ENCODE data around the gene TSPAN5.

DNA sequence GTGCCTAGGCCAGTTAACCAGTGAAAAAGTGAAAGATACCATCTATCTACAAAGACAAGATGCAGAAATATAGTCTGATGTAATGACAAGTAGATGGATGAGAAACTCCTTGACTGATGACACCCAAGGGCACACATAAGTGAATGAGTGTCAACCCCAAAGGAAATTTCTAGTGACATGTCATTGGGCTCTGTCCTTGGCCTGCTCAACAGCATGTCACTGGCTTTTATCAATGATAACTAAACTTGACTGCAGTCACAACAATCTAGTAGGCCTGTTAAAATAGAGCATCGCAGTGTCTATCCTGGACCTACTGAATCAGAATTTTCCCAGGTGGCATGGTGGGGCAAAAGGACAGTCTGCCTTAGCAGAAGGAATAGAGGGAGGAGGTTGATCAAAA is 155.8 kb downstream of the TSPAN5 start:
- TF ChIP-seq EZH2 (IDR thresholded peaks at IDR 0.05; ENCODE audit: borderline replicate concordance, insufficient read depth, low read length, poor library complexity, severe bottlenecking), result no peak
- TF ChIP-seq, protein P1, sequence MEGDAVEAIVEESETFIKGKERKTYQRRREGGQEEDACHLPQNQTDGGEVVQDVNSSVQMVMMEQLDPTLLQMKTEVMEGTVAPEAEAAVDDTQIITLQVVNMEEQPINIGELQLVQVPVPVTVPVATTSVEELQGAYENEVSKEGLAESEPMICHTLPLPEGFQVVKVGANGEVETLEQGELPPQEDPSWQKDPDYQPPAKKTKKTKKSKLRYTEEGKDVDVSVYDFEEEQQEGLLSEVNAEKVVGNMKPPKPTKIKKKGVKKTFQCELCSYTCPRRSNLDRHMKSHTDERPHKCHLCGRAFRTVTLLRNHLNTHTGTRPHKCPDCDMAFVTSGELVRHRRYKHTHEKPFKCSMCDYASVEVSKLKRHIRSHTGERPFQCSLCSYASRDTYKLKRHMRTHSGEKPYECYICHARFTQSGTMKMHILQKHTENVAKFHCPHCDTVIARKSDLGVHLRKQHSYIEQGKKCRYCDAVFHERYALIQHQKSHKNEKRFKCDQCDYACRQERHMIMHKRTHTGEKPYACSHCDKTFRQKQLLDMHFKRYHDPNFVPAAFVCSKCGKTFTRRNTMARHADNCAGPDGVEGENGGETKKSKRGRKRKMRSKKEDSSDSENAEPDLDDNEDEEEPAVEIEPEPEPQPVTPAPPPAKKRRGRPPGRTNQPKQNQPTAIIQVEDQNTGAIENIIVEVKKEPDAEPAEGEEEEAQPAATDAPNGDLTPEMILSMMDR (IDR thresholded peaks at IDR 0.05; ENCODE audit: poor library complexity, severe bottlenecking), result no peak

Measured in neural cell (in vitro differentiated cells).